ENCODE data around the gene LIMK1. TPM values are rescaled to one million over a fixed set of nuclear protein-coding genes. Genes with fewer than 3 reads are reported as not detected.

Gene LIMK1
- total and polyA plus RNA-seq, 2 of the 13 experiments (the other 11 are each of a cell fraction or from before 2014, with no cell fraction given) = 8.9 to 18.8 TPM

GRCh38 chr7:74052628-74053027 is 31.0 kb upstream of the LIMK1 start:
- in situ Hi-C loops (cut with HindIII; ENCODE audit: extremely low pct_ligation_motif_present, low pct_unique_long_range_greater_than_20kb) = no loop called here
- no peak overlapping the region for H3K27ac ChIP-seq (ENCODE audit: extremely low read length, insufficient read depth, low read length)
- H3K9me3 ChIP-seq (ENCODE audit: low read length) = no peaks in the 10 kb centered on the region
- no peak overlapping the region for H3K9ac ChIP-seq (ENCODE audit: insufficient read depth, low read depth, low read length)
- no peaks in the 10 kb centered on the region for H3K36me3 ChIP-seq (replicated peaks in 1 of 2; ENCODE audit: control insufficient read depth in 1 of 2, insufficient read depth in 2 of 2, low read length in 2 of 2)
- DNase-seq (ENCODE audit: low spot score) (no peak), ATAC-seq (no peak), FAIRE-seq (no peak)
- CTCF ChIA-PET (ENCODE audit: low intra/inter-chr PET ratio, low total read pairs) = no interaction called here
- BruUV-seq (replicated peaks) = no TSS peak
- peaks cover 4 to 6% of the 10 kb centered on the region in 2 experiments; a peak in 3 of 5 replicates for H3K27me3 ChIP-seq (ENCODE audit: control insufficient read depth in 1 of 2, insufficient read depth in 2 of 2, low read length in 2 of 2)
- no peak overlapping the region for H3K4me2 ChIP-seq (ENCODE audit: low read depth, low read length)
- H4K20me1 ChIP-seq (ENCODE audit: insufficient read depth, low read length) = no peaks in the 10 kb centered on the region
- no peaks in the 10 kb centered on the region for H3K79me2 ChIP-seq (ENCODE audit: insufficient read depth, low read length)
- WGBS (ENCODE audit: low lambda C conversion rate) = 6% methylated on average over 1 of the region's 1 CpG
- H3K4me3 ChIP-seq (replicated peaks in 1 of 3; ENCODE audit: insufficient read depth in 1 of 3, low read depth in 2 of 3, low read length in 3 of 3) = no peak overlapping the region
- no peak for TF ChIP-seq NR2F2 (IDR thresholded peaks at IDR 0.05; ENCODE audit: borderline replicate concordance, low read depth)
- TF ChIP-seq MED13 (CRISPR knock-in tag; IDR thresholded peaks at IDR 0.05) = no peak
- no peak for TF ChIP-seq ZFP82 (CRISPR knock-in tag; IDR thresholded peaks at IDR 0.05; ENCODE audit: borderline replicate concordance)
- no peak for TF ChIP-seq NCOA1 (CRISPR knock-in tag; IDR thresholded peaks at IDR 0.05)
- TF ChIP-seq RFX3 (CRISPR knock-in tag; IDR thresholded peaks at IDR 0.05) = no peak
- TF ChIP-seq SSRP1 (CRISPR knock-in tag; IDR thresholded peaks at IDR 0.05) = no peak
- TF ChIP-seq KDM3A (CRISPR knock-in tag; IDR thresholded peaks at IDR 0.05; ENCODE audit: low read depth) = no peak
- TF ChIP-seq TEAD3 (CRISPR knock-in tag; optimal IDR thresholded peaks at IDR 0.05; ENCODE audit: borderline replicate concordance) = no peak
- TF ChIP-seq ZNF563 (CRISPR knock-in tag; IDR thresholded peaks at IDR 0.05) = no peak
- TF ChIP-seq ZNF280B (CRISPR knock-in tag; IDR thresholded peaks at IDR 0.05; ENCODE audit: borderline replicate concordance) = no peak
- TF ChIP-seq, protein P1, sequence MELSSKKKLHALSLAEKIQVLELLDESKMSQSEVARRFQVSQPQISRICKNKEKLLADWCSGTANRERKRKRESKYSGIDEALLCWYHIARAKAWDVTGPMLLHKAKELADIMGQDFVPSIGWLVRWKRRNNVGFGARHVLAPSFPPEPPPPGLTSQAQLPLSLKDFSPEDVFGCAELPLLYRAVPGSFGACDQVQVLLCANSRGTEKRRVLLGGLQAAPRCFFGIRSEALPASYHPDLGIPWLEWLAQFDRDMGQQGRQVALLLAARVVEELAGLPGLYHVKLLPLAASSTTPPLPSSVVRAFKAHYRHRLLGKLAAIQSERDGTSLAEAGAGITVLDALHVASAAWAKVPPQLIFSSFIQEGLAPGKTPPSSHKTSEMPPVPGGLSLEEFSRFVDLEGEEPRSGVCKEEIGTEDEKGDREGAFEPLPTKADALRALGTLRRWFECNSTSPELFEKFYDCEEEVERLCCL (CRISPR knock-in tag; IDR thresholded peaks at IDR 0.05; ENCODE audit: borderline replicate concordance) = no peak
- TF ChIP-seq ZNF576 (CRISPR knock-in tag; IDR thresholded peaks at IDR 0.05) = no peak
- no peak for TF ChIP-seq THAP11 (CRISPR knock-in tag; IDR thresholded peaks at IDR 0.05)
- no peak for TF ChIP-seq ZNF776 (CRISPR knock-in tag; IDR thresholded peaks at IDR 0.05)
- no peak for TF ChIP-seq ZMAT5 (CRISPR knock-in tag; IDR thresholded peaks at IDR 0.05; ENCODE audit: borderline replicate concordance, low read depth)
- TF ChIP-seq ZNF644 (CRISPR knock-in tag; IDR thresholded peaks at IDR 0.05; ENCODE audit: low read depth) = no peak
- TF ChIP-seq, protein P2, sequence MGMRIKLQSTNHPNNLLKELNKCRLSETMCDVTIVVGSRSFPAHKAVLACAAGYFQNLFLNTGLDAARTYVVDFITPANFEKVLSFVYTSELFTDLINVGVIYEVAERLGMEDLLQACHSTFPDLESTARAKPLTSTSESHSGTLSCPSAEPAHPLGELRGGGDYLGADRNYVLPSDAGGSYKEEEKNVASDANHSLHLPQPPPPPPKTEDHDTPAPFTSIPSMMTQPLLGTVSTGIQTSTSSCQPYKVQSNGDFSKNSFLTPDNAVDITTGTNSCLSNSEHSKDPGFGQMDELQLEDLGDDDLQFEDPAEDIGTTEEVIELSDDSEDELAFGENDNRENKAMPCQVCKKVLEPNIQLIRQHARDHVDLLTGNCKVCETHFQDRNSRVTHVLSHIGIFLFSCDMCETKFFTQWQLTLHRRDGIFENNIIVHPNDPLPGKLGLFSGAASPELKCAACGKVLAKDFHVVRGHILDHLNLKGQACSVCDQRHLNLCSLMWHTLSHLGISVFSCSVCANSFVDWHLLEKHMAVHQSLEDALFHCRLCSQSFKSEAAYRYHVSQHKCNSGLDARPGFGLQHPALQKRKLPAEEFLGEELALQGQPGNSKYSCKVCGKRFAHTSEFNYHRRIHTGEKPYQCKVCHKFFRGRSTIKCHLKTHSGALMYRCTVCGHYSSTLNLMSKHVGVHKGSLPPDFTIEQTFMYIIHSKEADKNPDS (CRISPR knock-in tag; IDR thresholded peaks at IDR 0.05) = no peak
- no peak for TF ChIP-seq ZFP62 (CRISPR knock-in tag; IDR thresholded peaks at IDR 0.05)
- TF ChIP-seq ZNF230 (CRISPR knock-in tag; IDR thresholded peaks at IDR 0.05) = no peak
- TF ChIP-seq, protein P3, sequence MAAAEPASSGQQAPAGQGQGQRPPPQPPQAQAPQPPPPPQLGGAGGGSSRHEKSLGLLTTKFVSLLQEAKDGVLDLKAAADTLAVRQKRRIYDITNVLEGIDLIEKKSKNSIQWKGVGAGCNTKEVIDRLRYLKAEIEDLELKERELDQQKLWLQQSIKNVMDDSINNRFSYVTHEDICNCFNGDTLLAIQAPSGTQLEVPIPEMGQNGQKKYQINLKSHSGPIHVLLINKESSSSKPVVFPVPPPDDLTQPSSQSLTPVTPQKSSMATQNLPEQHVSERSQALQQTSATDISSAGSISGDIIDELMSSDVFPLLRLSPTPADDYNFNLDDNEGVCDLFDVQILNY (CRISPR knock-in tag; conservative IDR thresholded peaks at IDR 0.05) = no peak
- peaks cover 15% of the 10 kb centered on the region; the same call in 1 of the 2 replicates for H3K4me1 ChIP-seq (ENCODE audit: insufficient read depth, low read length)
- no peak overlapping the region for H2AFZ ChIP-seq (ENCODE audit: low read length)
- intact Hi-C loops (cut with micrococcal nuclease; ENCODE audit: unreplicated experiment) = no loop called here
- POLR2A ChIA-PET = no interaction called here

Data from HepG2 (cell line).